NCI-H128 (cell line): ENCODE measurements around the gene MAPRE2.
"Not testable (repeated sequence)": the region's sequence is repeated elsewhere in the genome, so short reads cannot be mapped to it uniquely, and the experiment has no call there.

Experiments
- DNase-seq: peaks from one replicate; lab custom pipeline; 2025; ENCODE audit not compliant: unreplicated experiment; lab: John Stamatoyannopoulos, UW

MAPRE2 gene

GRCh38 chr18:35089382-35089781, 48.2 kb downstream of the MAPRE2 start:
- no peak for DNase-seq

GRCh38 chr18:35089891-35090550, 48.8 kb downstream of the MAPRE2 start:
- DNase-seq, result no peak

- no peak for DNase-seq
These were observed 50.6 kb downstream of the MAPRE2 start for GRCh38 chr18:35091841-35092240.

GRCh38 chr18:35095983-35096676, 54.9 kb downstream of the MAPRE2 start:
- DNase-seq, result no peak

- DNase-seq, result no peak
These were observed 55.4 kb downstream of the MAPRE2 start for GRCh38 chr18:35096677-35097011.

GRCh38 chr18:35097195-35097594, 56.0 kb downstream of the MAPRE2 start:
- no peak for DNase-seq

GRCh38 chr18:35097763-35098162, 56.5 kb downstream of the MAPRE2 start:
- DNase-seq, result no peak

GRCh38 chr18:35099911-35100310, 58.7 kb downstream of the MAPRE2 start:
- DNase-seq, result no peak

- DNase-seq, result no peak
These were observed 63.3 kb downstream of the MAPRE2 start for GRCh38 chr18:35104391-35105051.

GRCh38 chr18:35106013-35106844, 65.0 kb downstream of the MAPRE2 start:
- DNase-seq, result no peak

- no peak for DNase-seq
These were observed 65.6 kb downstream of the MAPRE2 start for GRCh38 chr18:35106845-35107148.

- no peak for DNase-seq
These were observed 66.0 kb downstream of the MAPRE2 start for GRCh38 chr18:35107216-35107615.

- not testable (repeated sequence) for DNase-seq
These were observed 66.9 kb downstream of the MAPRE2 start for GRCh38 chr18:35108088-35108487.

GRCh38 chr18:35110059-35110458, 68.8 kb downstream of the MAPRE2 start:
- no peak for DNase-seq

- no peak for DNase-seq
These were observed 69.6 kb downstream of the MAPRE2 start for GRCh38 chr18:35110554-35111485.

- DNase-seq, result no peak
These were observed 71.5 kb downstream of the MAPRE2 start for GRCh38 chr18:35112696-35113095.

- DNase-seq, result no peak
These were observed 73.1 kb downstream of the MAPRE2 start for GRCh38 chr18:35114305-35114704.

GRCh38 chr18:35116784-35117318, 75.6 kb downstream of the MAPRE2 start:
- no peak for DNase-seq

GRCh38 chr18:35117372-35117771, 76.2 kb downstream of the MAPRE2 start:
- DNase-seq, result no peak

- DNase-seq, result no peak
These were observed 76.8 kb downstream of the MAPRE2 start for GRCh38 chr18:35117951-35118411.
